Activated T-cell treated with anti-CD3 and anti-CD28 coated beads for 1 hour (primary cell): Measurements from ENCODE around the gene LARP1.

Source experiments
- DNase-seq: peaks from one replicate; pipeline ENCODE4 v3.0.0-alpha.2; 2020; ENCODE audit warnings: low read depth

The LARP1 gene

GRCh38 chr5:154762700-154763099 lies 7.5 kb downstream of the LARP1 start:
- DNase-seq: no peak

DNA sequence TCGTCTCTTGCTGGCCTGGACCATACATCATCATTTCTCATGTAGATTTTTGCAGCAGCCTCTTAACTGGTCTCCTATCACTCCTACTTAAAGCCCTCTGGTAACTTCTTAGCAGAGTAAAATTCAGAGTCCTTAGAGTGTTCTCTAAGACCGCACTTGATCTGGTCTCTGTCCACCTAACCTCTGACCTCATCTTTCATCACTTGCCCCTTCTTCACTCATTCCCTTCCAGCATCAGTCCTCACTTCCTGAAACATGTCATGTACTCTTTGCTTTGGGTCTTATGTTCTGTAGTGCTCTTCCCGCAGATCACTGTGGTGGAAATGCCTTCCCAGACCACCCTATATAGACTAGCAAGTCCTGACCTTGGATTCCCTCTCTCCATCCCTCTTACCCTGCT lies 9.8 kb downstream of the LARP1 start:
- DNase-seq: no peak

DNA sequence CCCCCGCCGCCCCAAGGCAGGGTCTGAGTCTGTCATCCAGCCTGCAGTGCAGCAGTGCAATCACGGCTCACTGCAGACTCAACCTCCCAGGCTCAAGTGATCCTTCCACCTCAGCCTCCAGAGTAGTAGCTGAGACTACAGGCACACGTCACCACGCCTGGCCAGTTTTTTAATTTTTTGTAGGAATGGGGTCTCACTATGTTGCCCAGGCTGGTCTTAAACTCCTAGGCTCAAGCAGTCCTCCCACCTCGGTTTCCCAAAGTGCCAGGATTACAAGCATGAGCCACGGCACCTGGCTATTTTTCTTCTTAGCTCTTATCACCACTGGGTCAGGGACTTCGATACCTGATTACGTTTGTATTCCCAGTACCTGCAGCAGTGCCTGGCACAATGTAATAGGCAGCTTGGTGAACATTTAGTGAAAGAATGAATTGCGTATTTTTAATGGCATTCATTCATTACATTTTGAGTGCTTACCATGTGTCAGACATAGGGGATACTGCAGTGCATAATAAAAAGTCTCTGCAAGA lies 10.3 kb downstream of the LARP1 start:
- DNase-seq: no peak

GRCh38 chr5:154766558-154767281 lies 11.5 kb downstream of the LARP1 start:
- no peak for DNase-seq

DNA sequence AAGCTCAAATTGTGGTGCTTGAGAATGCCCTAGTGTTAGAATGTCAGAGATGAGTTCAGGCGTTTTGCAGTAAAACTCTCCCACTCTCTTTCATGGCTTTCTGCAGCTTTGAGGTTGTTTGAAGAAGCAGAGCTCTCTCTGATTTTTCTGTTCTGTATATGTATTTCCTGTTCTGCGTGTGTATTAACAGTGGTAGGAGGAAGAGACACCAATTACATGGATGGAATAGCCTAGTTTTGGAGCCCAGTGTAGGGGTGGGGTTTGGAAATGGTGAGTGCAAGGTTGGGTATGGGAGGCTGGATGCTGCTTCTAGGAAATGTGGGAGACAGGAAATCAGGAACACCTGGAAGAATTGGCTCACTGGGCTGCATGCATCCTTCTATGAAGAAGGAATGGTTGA lies 12.4 kb downstream of the LARP1 start:
- DNase-seq: no peak

- no peak for DNase-seq
Observed at GRCh38 chr5:154768207-154768606, 13.0 kb downstream of the LARP1 start.

DNA sequence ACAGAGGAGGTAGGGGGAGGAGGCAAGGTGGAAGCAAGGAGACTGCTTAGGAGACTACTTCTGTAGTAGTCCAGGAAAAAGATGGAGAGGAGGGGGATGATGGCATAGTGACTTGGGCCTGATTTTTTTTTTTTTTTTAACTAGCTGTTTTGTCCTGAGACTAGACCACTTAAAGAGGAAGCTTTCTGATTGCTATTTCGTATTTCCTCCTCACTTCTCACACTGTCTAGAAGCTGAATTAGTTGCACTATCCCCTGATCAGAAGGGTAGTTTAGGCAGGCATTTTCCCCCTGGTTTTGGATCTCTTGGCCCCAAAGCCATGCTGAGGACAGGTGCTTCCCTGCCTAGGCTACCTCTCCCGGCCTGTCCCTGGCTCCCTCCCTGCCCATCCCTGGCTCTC lies 14.9 kb downstream of the LARP1 start:
- DNase-seq: no peak

DNA sequence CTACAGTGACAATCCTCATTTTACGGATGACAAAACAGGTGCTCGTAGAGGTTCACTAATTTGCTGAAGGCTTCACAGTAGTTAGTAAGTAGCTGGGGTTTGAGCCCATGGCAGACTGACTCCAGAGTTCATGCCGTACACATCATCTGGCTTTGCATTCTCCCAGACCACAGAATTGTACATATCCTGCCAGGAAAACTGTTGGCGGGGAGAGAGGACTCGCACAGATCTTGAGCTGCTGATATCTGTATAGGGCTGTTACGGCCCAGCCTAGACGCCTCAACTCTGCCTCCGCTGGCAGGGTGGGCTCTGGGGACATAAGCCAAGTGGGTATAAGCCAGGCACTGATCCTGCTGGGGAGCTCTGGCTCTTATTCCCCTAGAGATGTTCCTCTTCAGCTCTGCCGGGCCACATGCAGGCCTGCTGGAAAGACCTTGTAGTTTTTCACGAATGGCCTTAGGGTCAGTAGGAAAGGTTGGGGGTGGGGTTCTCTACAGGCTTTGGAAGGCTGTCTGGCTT lies 16.3 kb downstream of the LARP1 start:
- DNase-seq: no peak

DNA sequence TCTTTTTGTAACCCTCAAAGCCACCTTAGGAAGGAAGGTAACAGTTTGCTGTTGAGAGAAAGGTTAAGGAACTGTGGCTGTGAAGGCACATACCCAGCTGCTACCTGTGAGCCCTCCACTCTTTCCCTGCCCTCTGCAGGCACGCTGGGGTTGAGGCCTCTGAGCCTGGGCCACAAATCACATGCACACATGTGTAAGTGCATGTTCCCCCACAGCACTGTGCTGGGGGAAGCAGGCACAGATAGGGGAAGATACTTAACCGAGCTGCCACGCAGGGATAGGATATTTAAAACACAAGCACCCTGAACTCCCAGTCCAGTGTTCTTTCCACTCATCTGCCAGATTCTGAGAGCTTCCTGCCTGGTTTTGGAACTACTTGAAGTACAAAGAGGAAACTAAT lies 18.1 kb downstream of the LARP1 start:
- no peak for DNase-seq

DNA sequence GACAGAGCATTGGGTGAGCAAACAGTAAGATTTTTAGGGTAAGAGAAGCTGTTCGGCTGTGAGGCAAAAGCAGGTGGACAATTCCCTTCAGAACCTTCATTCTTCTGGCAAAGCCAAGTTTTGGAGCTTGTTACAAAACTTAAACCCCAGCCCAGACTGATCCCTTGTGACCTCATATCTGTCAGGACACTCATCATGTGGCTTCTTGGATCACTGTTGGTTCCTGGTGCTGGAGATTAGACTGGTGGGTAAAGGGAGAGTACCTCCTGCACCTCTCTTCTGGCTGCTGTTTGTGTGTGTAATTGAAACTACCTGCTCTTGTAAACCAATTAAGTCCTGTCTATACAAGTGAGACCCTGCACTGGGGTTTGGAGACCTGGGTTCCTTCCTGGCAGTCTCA lies 21.0 kb downstream of the LARP1 start:
- DNase-seq: no peak

DNA sequence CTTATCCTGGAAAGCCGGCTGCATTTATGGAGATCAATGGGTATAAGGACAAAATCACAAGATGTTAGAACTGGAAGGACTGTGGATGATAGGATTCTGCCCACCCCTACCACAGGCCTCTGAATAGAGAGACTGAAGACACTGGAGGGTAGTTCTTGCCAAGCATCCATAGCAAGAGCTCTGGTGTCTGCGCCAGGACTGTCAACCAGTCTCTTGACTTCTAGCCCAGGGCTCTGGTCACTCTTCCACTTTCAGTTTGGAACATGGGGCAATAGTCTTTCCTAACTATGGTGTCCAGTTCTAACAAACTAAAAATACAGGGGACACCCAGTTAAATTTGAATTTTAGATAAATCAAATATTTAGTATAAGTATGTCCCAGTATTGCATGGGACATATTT lies 23.4 kb downstream of the LARP1 start:
- no peak for DNase-seq

DNA sequence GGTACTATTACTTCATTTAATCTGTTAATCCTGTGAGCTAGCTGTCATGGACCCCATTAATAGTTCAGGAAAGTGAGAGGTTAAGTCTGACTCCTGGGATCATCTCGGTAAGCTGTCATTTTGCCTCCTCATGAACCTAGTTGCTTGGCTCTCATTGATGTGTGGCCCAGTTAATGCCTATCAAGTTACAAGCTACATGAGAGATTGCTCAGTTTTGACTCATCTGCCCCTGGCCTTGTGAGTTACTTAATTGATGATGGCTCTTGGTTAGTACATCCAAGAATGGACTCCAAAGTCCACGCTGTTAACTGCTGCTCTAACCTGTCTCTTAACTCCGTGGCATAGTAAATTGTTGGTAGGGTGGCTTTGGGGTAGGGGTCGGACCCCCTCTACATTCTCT lies 23.9 kb downstream of the LARP1 start:
- DNase-seq: no peak

GRCh38 chr5:154780128-154780527 lies 25.0 kb downstream of the LARP1 start:
- no peak for DNase-seq

GRCh38 chr5:154782326-154782725 lies 27.1 kb downstream of the LARP1 start:
- DNase-seq: no peak

DNA sequence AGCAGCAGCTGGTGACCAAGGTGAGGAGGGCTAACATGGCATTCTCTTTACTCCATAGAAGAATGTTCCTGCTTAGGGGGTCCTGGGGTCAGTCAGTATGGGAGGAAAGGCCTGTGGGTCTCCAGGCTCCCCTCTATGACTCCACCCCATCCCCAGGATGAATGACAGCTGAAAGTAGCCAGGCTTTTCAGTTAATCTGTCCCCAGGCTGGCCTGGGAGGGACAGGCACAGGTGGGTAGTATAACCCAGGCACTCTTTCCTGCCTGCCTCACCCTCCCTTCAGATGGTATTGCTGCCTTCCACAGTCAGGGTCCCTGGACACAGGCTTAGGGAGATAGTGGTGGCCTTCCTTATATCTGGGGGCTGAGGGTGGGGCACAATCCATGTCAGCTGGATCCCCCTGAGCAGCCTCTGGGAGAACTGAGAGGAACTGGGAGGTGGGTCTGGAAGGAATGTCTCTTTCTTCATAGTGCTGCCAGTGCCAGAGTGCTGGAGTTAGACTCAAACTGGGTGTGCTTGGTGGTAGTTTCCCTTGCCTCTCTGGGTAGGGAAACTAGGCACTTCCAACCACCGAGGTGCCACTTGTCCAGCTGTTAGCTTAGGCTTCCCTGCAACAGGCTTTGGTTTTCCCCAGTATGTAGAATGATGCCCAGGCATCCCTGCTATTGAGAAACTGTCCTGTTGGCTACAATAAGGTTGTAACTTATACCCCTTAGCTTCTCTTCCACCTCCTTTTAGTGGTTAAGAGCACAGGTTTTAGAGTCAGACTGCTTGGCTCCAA lies 27.8 kb downstream of the LARP1 start:
- no peak for DNase-seq

- DNase-seq: no peak
Observed at GRCh38 chr5:154783774-154784460, 28.7 kb downstream of the LARP1 start.

GRCh38 chr5:154784856-154785255 lies 29.7 kb downstream of the LARP1 start:
- DNase-seq: no peak

- no peak for DNase-seq
Observed at GRCh38 chr5:154786414-154786813, 31.2 kb downstream of the LARP1 start.

DNA sequence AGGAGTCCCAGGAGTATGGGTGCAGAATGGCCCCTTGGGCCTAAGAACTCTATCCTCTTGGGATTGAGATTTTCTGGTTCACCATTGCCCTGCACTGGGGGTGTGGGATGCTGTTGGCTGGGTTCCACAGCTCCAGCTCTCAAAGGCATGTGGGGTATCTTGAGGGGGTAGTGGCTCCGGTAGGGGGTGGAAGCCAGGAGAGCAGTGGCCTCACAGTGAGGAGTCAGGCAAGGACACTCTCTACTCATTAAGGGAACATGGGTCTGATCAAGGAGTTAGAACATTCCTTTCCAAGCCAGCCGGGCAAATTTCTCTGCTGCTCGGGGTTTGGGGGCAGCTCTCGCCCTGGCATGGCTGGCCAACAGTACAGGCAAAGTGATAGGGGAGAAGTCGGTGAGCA lies 33.0 kb downstream of the LARP1 start:
- no peak for DNase-seq

GRCh38 chr5:154791535-154791934 lies 36.4 kb downstream of the LARP1 start:
- no peak for DNase-seq

GRCh38 chr5:154793599-154794524 lies 38.7 kb downstream of the LARP1 start:
- no peak for DNase-seq
